CD8-positive, alpha-beta memory T cell (primary cell): Measurements from ENCODE around the gene SYNE1. TPM values are rescaled to one million over a fixed set of nuclear protein-coding genes. Genes with fewer than 3 reads are reported as not detected.

ENCODE experiments used
- CTCF ChIA-PET: fragments of 350-600 bp; sonication (Branson Sonifier 250); formaldehyde crosslinking; loops from one replicate; lab custom pipeline; 2021; ENCODE audit warnings: antibody characterized with exemption; lab: Charles Lee
- POLR2A ChIA-PET: fragments of 350-600 bp; sonication (Branson Sonifier 250); formaldehyde crosslinking; loops from one replicate; lab custom pipeline; 2021; ENCODE audit warnings: antibody characterized with exemption; lab: Charles Lee
- DNase-seq, 5 donors: peaks; one replicate each; pipeline versions ENCODE4 v3.0.0 to v3.0.0-alpha.2; 2020 to 2022; ENCODE audit warnings: mixed read lengths in 1 of 5
- H3K27ac ChIP-seq: one replicate; pipeline ENCODE4 v1.7.0; 2013; ENCODE audit warnings: low read depth, mild to moderate bottlenecking, low read length, moderate library complexity
- H3K27me3 ChIP-seq: 2 replicates; pipeline ENCODE4 v1.7.0; 2013; ENCODE audit warnings: low read length, mild to moderate bottlenecking; ENCODE audit not compliant: insufficient read depth, poor library complexity, severe bottlenecking
- H3K36me3 ChIP-seq: 2 replicates; pipeline ENCODE4 v1.7.0; 2013; ENCODE audit warnings: mild to moderate bottlenecking, low read length, moderate library complexity; ENCODE audit not compliant: insufficient read depth
- H3K4me1 ChIP-seq: 2 replicates; pipeline ENCODE4 v1.7.0; 2013; ENCODE audit warnings: mild to moderate bottlenecking, low read length, moderate library complexity; ENCODE audit not compliant: insufficient read depth
- H3K4me3 ChIP-seq: 2 replicates; pipeline ENCODE4 v1.7.0; 2013; ENCODE audit warnings: mild to moderate bottlenecking, low read length
- H3K9me3 ChIP-seq: 2 replicates; pipeline ENCODE4 v1.7.0; 2013; ENCODE audit warnings: mild to moderate bottlenecking, low read length
- H3K27ac Mint-ChIP-seq, 8 donors: one replicate each; pipeline ENCODE4 v1.8.0; 2020 to 2021; ENCODE audit warnings: mixed read lengths in 8 of 8, mild to moderate bottlenecking in 6 of 8, inconsistent platforms in 3 of 8, moderate library complexity in 3 of 8
- H3K27me3 Mint-ChIP-seq, 2 donors: one replicate each; pipeline ENCODE4 v1.8.0; 2020 to 2021; ENCODE audit warnings: mixed read lengths in 2 of 2, mild to moderate bottlenecking in 1 of 2, moderate library complexity in 1 of 2
- H3K36me3 Mint-ChIP-seq, 3 donors: one replicate each; pipeline ENCODE4 v1.8.0; 2020 to 2021; ENCODE audit warnings: mixed read lengths in 3 of 3, inconsistent platforms in 1 of 3, mild to moderate bottlenecking in 1 of 3
- H3K4me1 Mint-ChIP-seq, 3 donors: one replicate each; pipeline ENCODE4 v1.8.0; 2020 to 2021; ENCODE audit warnings: mixed read lengths in 3 of 3, inconsistent platforms in 1 of 3, mild to moderate bottlenecking in 1 of 3
- H3K4me3 Mint-ChIP-seq, 7 donors: one replicate each; pipeline ENCODE4 v1.8.0; 2020 to 2021; ENCODE audit warnings: mixed read lengths in 7 of 7, mild to moderate bottlenecking in 6 of 7, moderate library complexity in 4 of 7, inconsistent platforms in 2 of 7
- H3K9me3 Mint-ChIP-seq, 5 donors: one replicate each; pipeline ENCODE4 v1.8.0; 2020 to 2022; ENCODE audit warnings: mixed read lengths in 5 of 5, mild to moderate bottlenecking in 3 of 5, moderate library complexity in 2 of 5, inconsistent platforms in 1 of 5
- polyA plus RNA-seq: library from polyadenylated mRNA; unstranded; fragments of 300-500 nt; fragmentation: Illumina TruSeq; gene quantifications from one replicate; pipeline ENCODE4 v1.2.3, GENCODE V29; 2021
- total RNA-seq, 2 experiments: library from RNA; stranded (reverse); gene quantifications; one replicate each; pipeline ENCODE4 v1.2.3, GENCODE V29; 2021

The SYNE1 gene
- total and polyA plus RNA-seq, 3 experiments from 2014 or later = 41.0 to 79.0 (median 48.4) TPM

GRCh38 chr6:152295346-152295745 is 341.8 kb downstream of the SYNE1 start:
- H3K36me3 ChIP-seq = peaks cover 27% of the 10 kb centered on the region

DNA sequence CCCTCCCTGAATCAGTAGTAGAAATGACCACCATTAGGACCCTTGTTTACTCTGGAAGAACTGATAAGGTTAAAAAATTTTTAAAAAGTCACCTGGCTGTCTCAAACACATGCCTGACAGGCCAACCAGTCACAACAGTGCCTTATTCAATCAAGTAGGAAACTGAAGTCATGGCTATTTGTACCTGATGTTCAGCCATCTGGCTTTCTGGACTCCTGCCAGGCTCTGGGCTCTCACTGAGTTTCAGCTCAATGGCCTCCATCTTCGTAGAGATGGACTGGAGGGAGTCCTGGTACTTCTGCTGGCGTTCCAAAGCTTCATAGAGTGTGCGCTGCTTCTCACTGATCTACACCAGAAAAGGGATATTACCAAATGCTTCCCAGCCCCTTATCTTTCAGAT is 343.8 kb downstream of the SYNE1 start:
- Histone ChIP-seq H3K27ac (no peak overlapping the region), H3K4me3 (no peak overlapping the region), H3K4me1 (peaks cover 3% of the 10 kb centered on the region), H3K36me3 (peaks cover 36% of the 10 kb centered on the region), H3K27me3 (no peaks in the 10 kb centered on the region), H3K9me3 (no peaks in the 10 kb centered on the region)
- Mint-ChIP-seq H3K36me3 (peaks cover 4 to 72% (median 22%) of the 10 kb centered on the region in 3 donors), H3K9me3 (no peaks in the 10 kb centered on the region), H3K27me3 (no peaks in the 10 kb centered on the region), H3K27ac (peak overlapping the region in 2 of 8 donors; percentile 11 to 26), H3K4me3 (no peak overlapping the region), H3K4me1 (peaks cover 21 to 37% (median 35%) of the 10 kb centered on the region in 3 donors)
- DNase-seq = no peak
- POLR2A ChIA-PET = no interaction called here
- CTCF ChIA-PET = interaction anchor here (1.6 to 1.7 kb wide), 2 partner anchors 8 to 11 kb away, joined by 3 to 6 read pairs; no protein-coding TSS in a partner anchor

More at GRCh38 chr6:152295346-152295745, 341.8 kb downstream of the SYNE1 start:
- Histone ChIP-seq H3K4me1 (peaks cover 16% of the 10 kb centered on the region), H3K27ac (no peak overlapping the region), H3K4me3 (no peak overlapping the region), H3K27me3 (no peaks in the 10 kb centered on the region), H3K9me3 (no peaks in the 10 kb centered on the region)
- H3K27me3 Mint-ChIP-seq = no peaks in the 10 kb centered on the region
- H3K27ac Mint-ChIP-seq = peak overlapping the region in 4 of 8 donors; percentile 6 to 79 (median 57)
- DNase-seq = no peak
- H3K36me3 Mint-ChIP-seq = peaks cover 4 to 59% (median 25%) of the 10 kb centered on the region in 3 donors
- ChIA-PET CTCF (no interaction called here), POLR2A (no interaction called here)
- no peak overlapping the region for H3K4me3 Mint-ChIP-seq
- no peaks in the 10 kb centered on the region for H3K9me3 Mint-ChIP-seq
- H3K4me1 Mint-ChIP-seq = peaks cover 31 to 54% (median 52%) of the 10 kb centered on the region in 3 donors

DNA sequence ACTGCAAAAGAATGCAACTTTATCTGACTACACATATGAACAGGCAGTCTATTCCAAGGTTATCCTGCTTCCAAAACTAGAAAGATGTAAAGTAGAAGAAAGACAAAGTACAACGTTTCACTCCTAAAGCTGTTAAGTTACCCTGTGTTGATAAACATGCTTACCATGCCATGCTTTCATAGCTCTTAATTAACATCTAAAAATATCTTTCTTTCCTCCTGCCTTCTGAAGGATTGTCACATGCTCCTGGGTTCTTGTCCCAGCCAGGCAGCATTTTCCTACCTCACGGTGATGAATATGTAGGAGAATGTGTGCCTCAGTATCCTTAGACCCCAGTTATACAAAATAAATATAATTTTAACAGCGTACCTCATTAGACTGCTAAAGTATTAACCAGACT is 344.6 kb downstream of the SYNE1 start:
- Mint-ChIP-seq H3K4me1 (peaks cover 19 to 32% (median 27%) of the 10 kb centered on the region in 3 donors), H3K27ac (peak overlapping the region in 1 of 8 donors; percentile 28), H3K36me3 (peaks cover 4 to 77% (median 25%) of the 10 kb centered on the region in 3 donors), H3K4me3 (no peak overlapping the region), H3K9me3 (no peaks in the 10 kb centered on the region), H3K27me3 (no peaks in the 10 kb centered on the region)
- Histone ChIP-seq H3K27ac (no peak overlapping the region), H3K27me3 (no peaks in the 10 kb centered on the region), H3K4me1 (no peaks in the 10 kb centered on the region), H3K9me3 (no peaks in the 10 kb centered on the region), H3K36me3 (peaks cover 36% of the 10 kb centered on the region), H3K4me3 (no peak overlapping the region)
- ChIA-PET POLR2A (no interaction called here), CTCF (interaction anchor here (1.6 to 1.7 kb wide), 3 partner anchors 9 to 46 kb away, joined by 3 to 6 read pairs (median 4); no protein-coding TSS in a partner anchor)
- no peak for DNase-seq

DNA sequence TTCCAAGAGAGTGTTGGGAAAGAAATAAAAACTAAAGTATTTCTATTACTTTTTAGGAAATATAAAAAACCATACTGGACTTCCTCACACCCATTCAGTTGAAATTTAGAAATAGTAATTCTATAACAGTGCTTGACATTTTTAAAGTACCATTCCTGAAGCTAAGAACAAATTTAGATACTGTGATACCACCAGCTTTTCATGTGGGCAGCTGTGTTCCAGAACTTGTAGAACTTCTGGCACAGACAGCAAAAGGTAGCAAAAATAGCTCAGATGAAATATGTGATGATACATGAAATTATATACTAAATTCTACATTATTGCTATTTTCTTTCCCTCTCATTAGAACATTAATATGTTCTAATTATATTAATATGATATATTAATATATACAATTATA is 346.5 kb downstream of the SYNE1 start:
- POLR2A ChIA-PET = no interaction called here
- Histone ChIP-seq H3K9me3 (no peaks in the 10 kb centered on the region), H3K27me3 (no peaks in the 10 kb centered on the region), H3K36me3 (peaks cover 45% of the 10 kb centered on the region), H3K4me3 (no peak overlapping the region), H3K27ac (no peak overlapping the region), H3K4me1 (no peaks in the 10 kb centered on the region)
- H3K36me3 Mint-ChIP-seq = peaks cover 10 to 77% (median 25%) of the 10 kb centered on the region in 3 donors
- DNase-seq = no peak
- H3K27ac Mint-ChIP-seq = no peak overlapping the region
- no peaks in the 10 kb centered on the region for H3K27me3 Mint-ChIP-seq
- CTCF ChIA-PET = interaction anchor here (0.7 to 3.5 kb wide), 2 partner anchors 10 to 13 kb away, joined by 3 to 16 read pairs; no protein-coding TSS in a partner anchor
- peaks cover 9 to 16% (median 14%) of the 10 kb centered on the region in 3 donors for H3K4me1 Mint-ChIP-seq
- no peaks in the 10 kb centered on the region for H3K9me3 Mint-ChIP-seq
- no peak overlapping the region for H3K4me3 Mint-ChIP-seq

GRCh38 chr6:152277826-152278329 is 359.3 kb downstream of the SYNE1 start:
- H3K4me1 Mint-ChIP-seq = peaks cover 0 to 9% (median 0%) of the 10 kb centered on the region in 3 donors
- DNase-seq = no peak
- Histone ChIP-seq H3K27me3 (no peaks in the 10 kb centered on the region), H3K4me3 (no peak overlapping the region), H3K9me3 (no peaks in the 10 kb centered on the region), H3K36me3 (peaks cover 17% of the 10 kb centered on the region), H3K27ac (no peak overlapping the region), H3K4me1 (no peaks in the 10 kb centered on the region)
- peaks cover 0 to 61% (median 14%) of the 10 kb centered on the region in 3 donors for H3K36me3 Mint-ChIP-seq
- peak overlapping the region in 2 of 7 donors; percentile 24 to 44 for H3K4me3 Mint-ChIP-seq
- POLR2A ChIA-PET = no interaction called here
- CTCF ChIA-PET = interaction anchor here (0.8 to 1.4 kb wide), 2 partner anchors 13 to 61 kb away, joined by 3 to 4 read pairs; no protein-coding TSS in a partner anchor
- no peaks in the 10 kb centered on the region for H3K27me3 Mint-ChIP-seq
- peak overlapping the region in 4 of 8 donors; percentile 29 to 81 (median 52) for H3K27ac Mint-ChIP-seq
- no peaks in the 10 kb centered on the region for H3K9me3 Mint-ChIP-seq

GRCh38 chr6:152273638-152274037 is 363.5 kb downstream of the SYNE1 start:
- Histone ChIP-seq H3K4me3 (no peak overlapping the region), H3K9me3 (no peaks in the 10 kb centered on the region), H3K27me3 (no peaks in the 10 kb centered on the region), H3K36me3 (peaks cover 5% of the 10 kb centered on the region), H3K27ac (no peak overlapping the region), H3K4me1 (no peaks in the 10 kb centered on the region)
- no peaks in the 10 kb centered on the region for H3K9me3 Mint-ChIP-seq
- CTCF ChIA-PET = interaction anchor here (1.4 kb wide), 1 partner anchor 28 kb away, joined by 4 read pairs; no protein-coding TSS in a partner anchor
- H3K4me1 Mint-ChIP-seq = peaks cover 0 to 6% (median 0%) of the 10 kb centered on the region in 3 donors
- H3K27ac Mint-ChIP-seq = peak overlapping the region in 3 of 8 donors; percentile 24 to 52 (median 47)
- H3K27me3 Mint-ChIP-seq = no peaks in the 10 kb centered on the region
- POLR2A ChIA-PET = no interaction called here
- H3K36me3 Mint-ChIP-seq = peaks cover 0 to 71% (median 20%) of the 10 kb centered on the region in 3 donors
- H3K4me3 Mint-ChIP-seq = no peak overlapping the region
- DNase-seq = no peak

DNA sequence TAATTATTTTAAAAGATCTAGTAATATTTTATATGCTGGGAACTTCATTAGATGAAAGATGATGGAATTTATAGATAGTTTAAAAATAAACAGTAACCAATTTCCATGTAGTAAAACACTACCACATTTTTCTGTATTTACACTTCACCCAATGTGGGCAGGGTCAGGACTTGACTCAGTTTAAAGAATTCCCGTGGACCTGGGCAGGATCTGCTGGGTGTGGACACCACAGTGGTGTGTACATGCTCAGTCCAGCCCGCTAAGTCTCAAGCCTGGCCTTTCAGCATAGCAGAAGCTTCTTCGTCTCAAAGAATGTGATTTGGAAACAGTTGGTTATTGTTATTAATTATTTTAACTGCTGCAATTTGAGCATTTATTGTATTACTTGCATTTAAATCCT is 364.2 kb downstream of the SYNE1 start:
- no peaks in the 10 kb centered on the region for H3K9me3 Mint-ChIP-seq
- H3K27me3 ChIP-seq = no peaks in the 10 kb centered on the region
- peaks cover 0 to 4% (median 0%) of the 10 kb centered on the region in 3 donors for H3K4me1 Mint-ChIP-seq
- CTCF ChIA-PET = no interaction called here
- H3K27me3 Mint-ChIP-seq = no peaks in the 10 kb centered on the region
- peak overlapping the region in 3 of 8 donors; percentile 6 to 42 (median 23) for H3K27ac Mint-ChIP-seq
- no peak for DNase-seq
- H3K27ac ChIP-seq = no peak overlapping the region
- no peak overlapping the region for H3K4me3 Mint-ChIP-seq
- POLR2A ChIA-PET = no interaction called here
- H3K36me3 Mint-ChIP-seq = peaks cover 0 to 69% (median 20%) of the 10 kb centered on the region in 3 donors
- no peak overlapping the region for H3K4me3 ChIP-seq
- no peaks in the 10 kb centered on the region for H3K9me3 ChIP-seq
- peaks cover 5% of the 10 kb centered on the region for H3K36me3 ChIP-seq
- H3K4me1 ChIP-seq = no peaks in the 10 kb centered on the region

DNA sequence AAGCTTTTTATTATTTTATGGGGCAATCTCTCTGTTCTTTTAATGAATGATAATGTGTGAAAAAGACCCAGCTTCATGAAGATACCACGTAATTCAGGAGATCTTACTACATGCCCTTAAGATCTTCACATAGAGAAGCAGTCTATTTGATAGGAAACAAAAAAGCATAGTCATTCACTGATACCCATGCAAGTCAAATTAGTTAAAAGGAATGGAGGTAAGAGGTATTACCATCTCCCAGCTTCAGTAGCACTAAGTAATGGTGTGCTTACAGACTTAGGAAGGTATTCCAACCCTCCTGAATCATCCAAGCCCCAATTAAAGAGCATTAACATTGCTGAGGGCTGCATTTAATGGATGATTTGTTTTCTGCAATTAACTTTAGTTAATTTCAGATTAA is 364.7 kb downstream of the SYNE1 start:
- peaks cover 5% of the 10 kb centered on the region for H3K36me3 ChIP-seq
- CTCF ChIA-PET = no interaction called here
- DNase-seq = no peak

More for the DNA sequence above, 364.7 kb downstream of the SYNE1 start:
- POLR2A ChIA-PET = no interaction called here
- Histone ChIP-seq H3K9me3 (no peaks in the 10 kb centered on the region), H3K4me3 (no peak overlapping the region), H3K27me3 (no peaks in the 10 kb centered on the region), H3K4me1 (no peaks in the 10 kb centered on the region), H3K27ac (no peak overlapping the region)
- H3K9me3 Mint-ChIP-seq = no peaks in the 10 kb centered on the region
- no peaks in the 10 kb centered on the region for H3K4me1 Mint-ChIP-seq
- peak overlapping the region in 4 of 8 donors; percentile 23 to 68 (median 38) for H3K27ac Mint-ChIP-seq
- peaks cover 0 to 69% (median 17%) of the 10 kb centered on the region in 3 donors for H3K36me3 Mint-ChIP-seq
- H3K4me3 Mint-ChIP-seq = no peak overlapping the region
- no peaks in the 10 kb centered on the region for H3K27me3 Mint-ChIP-seq
